GM12878 (cell line): ENCODE measurements around the gene SLC45A1. TPM values are rescaled to one million over a fixed set of nuclear protein-coding genes. Genes with fewer than 3 reads are reported as not detected.

Experiments used
- ATAC-seq: fragments of 200-7000 bp; cut with Tn5 transposase; 3 replicates; pipeline ENCODE4 v1.9.1; 2020; ENCODE audit warnings: mild to moderate bottlenecking, moderate library complexity
- BruUV-seq: library from RNA; stranded (reverse); fragments of 400-500 nt; replicated peaks from 2 replicates; lab custom pipeline; 2021; lab: Mats Ljungman, UMichigan
- CTCF ChIA-PET: fragments of 300-600 bp; sonication (Branson Sonifier 250); formaldehyde crosslinking; extraction: SDS; loops from one replicate; lab custom pipeline; 2021; ENCODE audit warnings: inconsistent platforms; lab: Yijun Ruan, JAX
- POLR2A ChIA-PET: fragments of 350-600 bp; formaldehyde crosslinking; extraction: SDS; loops from one replicate; lab custom pipeline; 2021; ENCODE audit warnings: inconsistent platforms; lab: Charles Lee
- RAD21 ChIA-PET: fragments of 300-600 bp; sonication (Branson Sonifier 250); formaldehyde crosslinking; loops from one replicate; lab custom pipeline; 2023; ENCODE audit warnings: antibody characterized with exemption; ENCODE audit not compliant: unreplicated experiment; lab: Charles Lee
- SMC1A ChIA-PET: fragments of 300-600 bp; sonication (Branson Sonifier 250); formaldehyde crosslinking; loops from one replicate; lab custom pipeline; 2023; ENCODE audit not compliant: unreplicated experiment, uncharacterized antibody; lab: Charles Lee
- DNase-seq: peaks from one replicate; pipeline ENCODE4 v3.0.0-alpha.2; 2011; ENCODE audit warnings: low read depth, low spot score
- FAIRE-seq: peaks from 3 replicates; lab custom pipeline; 2011; peaks lifted over from hg19 to GRCh38; lab: Jason Lieb, UNC
- H2AFZ ChIP-seq: 2 replicates; pipeline ENCODE4 v1.6.0; 2011; ENCODE audit warnings: low read depth, low read length, control low read depth; ENCODE audit not compliant: control insufficient read depth
- H3K27ac ChIP-seq: 2 replicates; pipeline ENCODE4 v1.5.1; 2011; ENCODE audit warnings: control low read depth; ENCODE audit not compliant: control insufficient read depth, insufficient read depth
- H3K27me3 ChIP-seq, 2 experiments: replicated peaks in 1 of 2; 2 replicates each; pipeline versions ENCODE4 v1.6.0 to v1.6.1; 2011; ENCODE audit warnings: low read length in 1 of 2; ENCODE audit not compliant: control insufficient read depth in 2 of 2, insufficient read depth in 2 of 2
- H3K36me3 ChIP-seq, 2 experiments: 2 replicates each; pipeline ENCODE4 v1.5.1; 2011; ENCODE audit warnings: low read length in 1 of 2; ENCODE audit not compliant: control insufficient read depth in 2 of 2, insufficient read depth in 2 of 2
- H3K4me1 ChIP-seq: 2 replicates; pipeline ENCODE4 v1.6.1; 2011; ENCODE audit warnings: mild to moderate bottlenecking, low read length, moderate library complexity, mixed read lengths; ENCODE audit not compliant: control insufficient read depth, insufficient read depth
- H3K4me2 ChIP-seq: 2 replicates; pipeline ENCODE4 v1.6.0; 2011; ENCODE audit warnings: control low read depth; ENCODE audit not compliant: control insufficient read depth, insufficient read depth
- H3K4me3 ChIP-seq: fragments of 200-600 bp; sonication (generic); 2 replicates; pipeline ENCODE4 v1.5.1; 2016
- H3K79me2 ChIP-seq: 2 replicates; pipeline ENCODE4 v1.6.0; 2011; ENCODE audit warnings: low read length; ENCODE audit not compliant: control insufficient read depth, insufficient read depth
- H3K9ac ChIP-seq: 2 replicates; pipeline ENCODE4 v1.8.0; 2011; ENCODE audit warnings: low read length, control low read depth, mixed read lengths; ENCODE audit not compliant: control insufficient read depth, insufficient read depth
- H3K9me3 ChIP-seq: replicated peaks from 3 replicates; pipeline ENCODE4 v1.5.1; 2011; ENCODE audit warnings: mild to moderate bottlenecking, low read length; ENCODE audit not compliant: control insufficient read depth, insufficient read depth
- H4K20me1 ChIP-seq: 2 replicates; pipeline ENCODE4 v1.6.0; 2011; ENCODE audit not compliant: control insufficient read depth, insufficient read depth
- NFIC ChIP-seq: IDR thresholded peaks from 2 replicates; pipeline ENCODE4 v1.6.1; 2012; ENCODE audit warnings: low read depth, mild to moderate bottlenecking, inconsistent platforms, low read length, moderate library complexity
- NFYB ChIP-seq: IDR thresholded peaks from 2 replicates; pipeline ENCODE4 v1.6.1; 2011; ENCODE audit warnings: low read depth, mild to moderate bottlenecking, low read length, improper control_type of control experiment, moderate library complexity; ENCODE audit not compliant: insufficient read depth
- POLR2AphosphoS2 ChIP-seq: IDR thresholded peaks from 2 replicates; pipeline ENCODE4 v1.6.1; 2011; ENCODE audit warnings: low read depth, mild to moderate bottlenecking, low read length, improper control_type of control experiment, moderate library complexity
- SMAD1 ChIP-seq: fragments of 450-650 bp; IDR thresholded peaks from 2 replicates; pipeline ENCODE4 v1.6.1; 2018; ENCODE audit warnings: mild to moderate bottlenecking, low read depth; ENCODE audit not compliant: partially characterized antibody
- SMC3 ChIP-seq: IDR thresholded peaks from 2 replicates; pipeline ENCODE4 v1.6.1; 2011; ENCODE audit warnings: low read length, improper control_type of control experiment, borderline replicate concordance
- SP1 ChIP-seq: IDR thresholded peaks from one replicate; pipeline ENCODE4 v1.6.1; 2011; ENCODE audit warnings: low read depth, low read length
- YBX1 ChIP-seq: fragments of 450-650 bp; IDR thresholded peaks from 2 replicates; pipeline ENCODE4 v1.6.1; 2016; ENCODE audit warnings: antibody characterized with exemption
- YY1 ChIP-seq: IDR thresholded peaks from 2 replicates; pipeline ENCODE4 v1.6.1; 2011; ENCODE audit warnings: low read depth, mild to moderate bottlenecking, low read length
- WGBS: methylation state at CpG from one replicate; pipeline ENCODE4 v1.1.6; 2016; ENCODE audit warnings: low lambda C conversion rate; ENCODE audit not compliant: insufficient replicate concordance, insufficient coverage; ENCODE audit errors: missing lambda C conversion rate; 5-methylcytosine and 5-hydroxymethylcytosine counted together
- in situ Hi-C: fragments of 300-500 bp; cut with MboI; formaldehyde crosslinking; loops from 9 replicates; pipeline ENCODE4 v1.14.3; 2018; ENCODE audit warnings: mixed read lengths
- intact Hi-C: fragments of 100-400 bp; cut with micrococcal nuclease; formaldehyde crosslinking; loops from one replicate; pipeline ENCODE4 v1.14.2; 2022; ENCODE audit not compliant: unreplicated experiment
- polyA plus RNA-seq, 11 experiments: library from polyadenylated mRNA; depleted of rRNA in 4 of 11; unstranded in 6 of 11; stranded (reverse) in 5 of 11; fragments of >200 nt; fragmentation: Nextera tagmentation in 4 of 11; fragmentation: Illumina TruSeq in 1 of 11; extraction: Ambion mirVana in 4 of 11; extraction: Trizol in 1 of 11; gene quantifications; 1 replicate in 1 of 11; 2 replicates in 10 of 11; pipeline versions ENCODE4 v1.2.1 to v1.2.3, GENCODE V29; 2011 to 2016; ENCODE audit warnings: inconsistent platforms in 2 of 11, missing spikeins in 2 of 11, low read depth in 1 of 11
- total RNA-seq, 4 experiments: library from RNA; depleted of rRNA in 3 of 4; stranded (reverse); fragments of >200 nt in 3 of 4; fragmentation: Illumina TruSeq in 1 of 4; extraction: Trizol in 1 of 4; gene quantifications; 2 replicates each; pipeline versions ENCODE4 v1.2.1 to v1.2.3, GENCODE V29; 2013 to 2021
- TF ChIP-seq, protein P1 (sequence below): fragments of 450-650 bp; IDR thresholded peaks from 2 replicates; pipeline ENCODE4 v1.6.1; 2017; ENCODE audit warnings: antibody characterized with exemption, mild to moderate bottlenecking, moderate library complexity
- TF ChIP-seq, protein P2 (sequence below): fragments of 450-650 bp; IDR thresholded peaks from 2 replicates; pipeline ENCODE4 v1.6.1; 2017; ENCODE audit warnings: low read depth, mild to moderate bottlenecking, moderate library complexity
- TF ChIP-seq, protein P3 (sequence below): fragments of 450-650 bp; formaldehyde crosslinking; IDR thresholded peaks from 2 replicates; pipeline ENCODE4 v1.4.0; 2020; ENCODE audit warnings: mild to moderate bottlenecking, moderate library complexity
- TF ChIP-seq, protein P4 (sequence below): fragments of 450-650 bp; IDR thresholded peaks from 2 replicates; pipeline ENCODE4 v1.6.1; 2016; ENCODE audit warnings: mild to moderate bottlenecking
- TF ChIP-seq, protein P5 (sequence below): IDR thresholded peaks from 2 replicates; pipeline ENCODE4 v1.6.1; 2011; ENCODE audit warnings: low read depth, mild to moderate bottlenecking, low read length, moderate library complexity, borderline replicate concordance; ENCODE audit errors: extremely low read depth

SLC45A1 gene
- total and polyA plus RNA-seq, 10 of the 15 experiments (the other 5 are each of a cell fraction or from before 2014, with no cell fraction given), result 0.07 to 0.23 (median 0.13) TPM; not detected in 6

DNA sequence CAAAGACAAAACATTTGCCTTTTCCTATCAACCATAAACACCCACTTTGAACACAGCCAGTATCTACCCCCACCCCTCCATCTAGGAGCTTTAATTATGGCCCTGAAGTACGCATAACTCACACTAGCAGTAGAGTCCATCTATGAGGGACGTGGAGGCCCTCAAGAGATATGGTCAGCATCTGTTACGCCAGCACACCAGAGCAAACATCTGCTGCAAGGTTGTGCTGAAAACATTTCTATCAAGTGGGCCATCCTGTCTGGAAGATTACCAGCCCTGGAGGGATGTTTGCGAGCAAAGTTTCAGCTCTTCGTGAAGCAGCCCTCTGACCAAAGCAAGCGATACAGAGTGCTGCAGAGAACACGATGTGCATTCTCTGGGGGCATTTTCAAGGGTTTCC lies 74.6 kb downstream of the SLC45A1 start:
- no peak for ATAC-seq
- intact Hi-C loops, result loop anchor here (10.0 kb wide), 1 partner anchor 332 kb away; no protein-coding TSS in a partner anchor
- WGBS, result 95% methylated on average over 7 of the region's 7 CpGs

More for the DNA sequence above, 74.6 kb downstream of the SLC45A1 start:
- H3K79me2 ChIP-seq, result peaks cover 13% of the 10 kb centered on the region
- H3K36me3 ChIP-seq, result peaks cover 3 to 13% of the 10 kb centered on the region in 2 experiments
- in situ Hi-C loops, result no loop called here
- H3K27ac ChIP-seq, result no peak overlapping the region
- ChIA-PET POLR2A (no interaction called here), CTCF (interaction anchor here (1.7 kb wide), 1 partner anchor 36 kb away, joined by 4 read pairs; no protein-coding TSS in a partner anchor), SMC1A (interaction anchor here (1.3 kb wide), 1 partner anchor 35 kb away, joined by 3 read pairs; no protein-coding TSS in a partner anchor), RAD21 (no interaction called here)
- peaks cover 30% of the 10 kb centered on the region for H3K4me1 ChIP-seq
- H2AFZ ChIP-seq, result no peak overlapping the region
- DNase-seq, result no peak
- H3K9ac ChIP-seq, result no peak overlapping the region
- H3K4me2 ChIP-seq, result no peak overlapping the region
- no peaks in the 10 kb centered on the region for H3K9me3 ChIP-seq
- FAIRE-seq, result no peak
- H3K4me3 ChIP-seq, result no peak overlapping the region
- TF ChIP-seq, protein P1, sequence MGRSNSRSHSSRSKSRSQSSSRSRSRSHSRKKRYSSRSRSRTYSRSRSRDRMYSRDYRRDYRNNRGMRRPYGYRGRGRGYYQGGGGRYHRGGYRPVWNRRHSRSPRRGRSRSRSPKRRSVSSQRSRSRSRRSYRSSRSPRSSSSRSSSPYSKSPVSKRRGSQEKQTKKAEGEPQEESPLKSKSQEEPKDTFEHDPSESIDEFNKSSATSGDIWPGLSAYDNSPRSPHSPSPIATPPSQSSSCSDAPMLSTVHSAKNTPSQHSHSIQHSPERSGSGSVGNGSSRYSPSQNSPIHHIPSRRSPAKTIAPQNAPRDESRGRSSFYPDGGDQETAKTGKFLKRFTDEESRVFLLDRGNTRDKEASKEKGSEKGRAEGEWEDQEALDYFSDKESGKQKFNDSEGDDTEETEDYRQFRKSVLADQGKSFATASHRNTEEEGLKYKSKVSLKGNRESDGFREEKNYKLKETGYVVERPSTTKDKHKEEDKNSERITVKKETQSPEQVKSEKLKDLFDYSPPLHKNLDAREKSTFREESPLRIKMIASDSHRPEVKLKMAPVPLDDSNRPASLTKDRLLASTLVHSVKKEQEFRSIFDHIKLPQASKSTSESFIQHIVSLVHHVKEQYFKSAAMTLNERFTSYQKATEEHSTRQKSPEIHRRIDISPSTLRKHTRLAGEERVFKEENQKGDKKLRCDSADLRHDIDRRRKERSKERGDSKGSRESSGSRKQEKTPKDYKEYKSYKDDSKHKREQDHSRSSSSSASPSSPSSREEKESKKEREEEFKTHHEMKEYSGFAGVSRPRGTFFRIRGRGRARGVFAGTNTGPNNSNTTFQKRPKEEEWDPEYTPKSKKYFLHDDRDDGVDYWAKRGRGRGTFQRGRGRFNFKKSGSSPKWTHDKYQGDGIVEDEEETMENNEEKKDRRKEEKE, result no peak
- TF ChIP-seq POLR2AphosphoS2, result no peak
- TF ChIP-seq, protein P2, sequence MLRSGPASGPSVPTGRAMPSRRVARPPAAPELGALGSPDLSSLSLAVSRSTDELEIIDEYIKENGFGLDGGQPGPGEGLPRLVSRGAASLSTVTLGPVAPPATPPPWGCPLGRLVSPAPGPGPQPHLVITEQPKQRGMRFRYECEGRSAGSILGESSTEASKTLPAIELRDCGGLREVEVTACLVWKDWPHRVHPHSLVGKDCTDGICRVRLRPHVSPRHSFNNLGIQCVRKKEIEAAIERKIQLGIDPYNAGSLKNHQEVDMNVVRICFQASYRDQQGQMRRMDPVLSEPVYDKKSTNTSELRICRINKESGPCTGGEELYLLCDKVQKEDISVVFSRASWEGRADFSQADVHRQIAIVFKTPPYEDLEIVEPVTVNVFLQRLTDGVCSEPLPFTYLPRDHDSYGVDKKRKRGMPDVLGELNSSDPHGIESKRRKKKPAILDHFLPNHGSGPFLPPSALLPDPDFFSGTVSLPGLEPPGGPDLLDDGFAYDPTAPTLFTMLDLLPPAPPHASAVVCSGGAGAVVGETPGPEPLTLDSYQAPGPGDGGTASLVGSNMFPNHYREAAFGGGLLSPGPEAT, result no peak
- no peak for TF ChIP-seq YY1
- TF ChIP-seq, protein P3, sequence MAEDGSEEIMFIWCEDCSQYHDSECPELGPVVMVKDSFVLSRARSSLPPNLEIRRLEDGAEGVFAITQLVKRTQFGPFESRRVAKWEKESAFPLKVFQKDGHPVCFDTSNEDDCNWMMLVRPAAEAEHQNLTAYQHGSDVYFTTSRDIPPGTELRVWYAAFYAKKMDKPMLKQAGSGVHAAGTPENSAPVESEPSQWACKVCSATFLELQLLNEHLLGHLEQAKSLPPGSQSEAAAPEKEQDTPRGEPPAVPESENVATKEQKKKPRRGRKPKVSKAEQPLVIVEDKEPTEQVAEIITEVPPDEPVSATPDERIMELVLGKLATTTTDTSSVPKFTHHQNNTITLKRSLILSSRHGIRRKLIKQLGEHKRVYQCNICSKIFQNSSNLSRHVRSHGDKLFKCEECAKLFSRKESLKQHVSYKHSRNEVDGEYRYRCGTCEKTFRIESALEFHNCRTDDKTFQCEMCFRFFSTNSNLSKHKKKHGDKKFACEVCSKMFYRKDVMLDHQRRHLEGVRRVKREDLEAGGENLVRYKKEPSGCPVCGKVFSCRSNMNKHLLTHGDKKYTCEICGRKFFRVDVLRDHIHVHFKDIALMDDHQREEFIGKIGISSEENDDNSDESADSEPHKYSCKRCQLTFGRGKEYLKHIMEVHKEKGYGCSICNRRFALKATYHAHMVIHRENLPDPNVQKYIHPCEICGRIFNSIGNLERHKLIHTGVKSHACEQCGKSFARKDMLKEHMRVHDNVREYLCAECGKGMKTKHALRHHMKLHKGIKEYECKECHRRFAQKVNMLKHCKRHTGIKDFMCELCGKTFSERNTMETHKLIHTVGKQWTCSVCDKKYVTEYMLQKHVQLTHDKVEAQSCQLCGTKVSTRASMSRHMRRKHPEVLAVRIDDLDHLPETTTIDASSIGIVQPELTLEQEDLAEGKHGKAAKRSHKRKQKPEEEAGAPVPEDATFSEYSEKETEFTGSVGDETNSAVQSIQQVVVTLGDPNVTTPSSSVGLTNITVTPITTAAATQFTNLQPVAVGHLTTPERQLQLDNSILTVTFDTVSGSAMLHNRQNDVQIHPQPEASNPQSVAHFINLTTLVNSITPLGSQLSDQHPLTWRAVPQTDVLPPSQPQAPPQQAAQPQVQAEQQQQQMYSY (CRISPR knock-in tag), result no peak
- TF ChIP-seq SMC3, result no peak
- TF ChIP-seq, protein P4, sequence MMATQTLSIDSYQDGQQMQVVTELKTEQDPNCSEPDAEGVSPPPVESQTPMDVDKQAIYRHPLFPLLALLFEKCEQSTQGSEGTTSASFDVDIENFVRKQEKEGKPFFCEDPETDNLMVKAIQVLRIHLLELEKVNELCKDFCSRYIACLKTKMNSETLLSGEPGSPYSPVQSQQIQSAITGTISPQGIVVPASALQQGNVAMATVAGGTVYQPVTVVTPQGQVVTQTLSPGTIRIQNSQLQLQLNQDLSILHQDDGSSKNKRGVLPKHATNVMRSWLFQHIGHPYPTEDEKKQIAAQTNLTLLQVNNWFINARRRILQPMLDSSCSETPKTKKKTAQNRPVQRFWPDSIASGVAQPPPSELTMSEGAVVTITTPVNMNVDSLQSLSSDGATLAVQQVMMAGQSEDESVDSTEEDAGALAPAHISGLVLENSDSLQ, result no peak
- TF ChIP-seq, protein P5, sequence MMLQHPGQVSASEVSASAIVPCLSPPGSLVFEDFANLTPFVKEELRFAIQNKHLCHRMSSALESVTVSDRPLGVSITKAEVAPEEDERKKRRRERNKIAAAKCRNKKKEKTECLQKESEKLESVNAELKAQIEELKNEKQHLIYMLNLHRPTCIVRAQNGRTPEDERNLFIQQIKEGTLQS, result no peak
- TF ChIP-seq SMAD1, result no peak
- TF ChIP-seq SP1, result no peak
- TF ChIP-seq YBX1, result no peak
- TF ChIP-seq NFYB, result no peak
- TF ChIP-seq NFIC, result no peak
- TF ChIP-seq, all 136 proteins: peak for 0
- peaks cover 3% of the 10 kb centered on the region; the same call in 1 of the 2 replicates for H4K20me1 ChIP-seq
- BruUV-seq, result no TSS peak
- H3K27me3 ChIP-seq, result no peaks in the 10 kb centered on the region
